DMS114 treated with DMSO at 0.1 percent for 48 hours (cell line): Measurements from ENCODE around the gene MYOM3.
"Not testable (repeated sequence)": the region's sequence is repeated elsewhere in the genome, so short reads cannot be mapped to it uniquely, and the experiment has no call there.

ENCODE experiments used
- DNase-seq: peaks from one replicate; lab custom pipeline; 2025; ENCODE audit not compliant: unreplicated experiment; lab: John Stamatoyannopoulos, UW

Gene MYOM3

DNA sequence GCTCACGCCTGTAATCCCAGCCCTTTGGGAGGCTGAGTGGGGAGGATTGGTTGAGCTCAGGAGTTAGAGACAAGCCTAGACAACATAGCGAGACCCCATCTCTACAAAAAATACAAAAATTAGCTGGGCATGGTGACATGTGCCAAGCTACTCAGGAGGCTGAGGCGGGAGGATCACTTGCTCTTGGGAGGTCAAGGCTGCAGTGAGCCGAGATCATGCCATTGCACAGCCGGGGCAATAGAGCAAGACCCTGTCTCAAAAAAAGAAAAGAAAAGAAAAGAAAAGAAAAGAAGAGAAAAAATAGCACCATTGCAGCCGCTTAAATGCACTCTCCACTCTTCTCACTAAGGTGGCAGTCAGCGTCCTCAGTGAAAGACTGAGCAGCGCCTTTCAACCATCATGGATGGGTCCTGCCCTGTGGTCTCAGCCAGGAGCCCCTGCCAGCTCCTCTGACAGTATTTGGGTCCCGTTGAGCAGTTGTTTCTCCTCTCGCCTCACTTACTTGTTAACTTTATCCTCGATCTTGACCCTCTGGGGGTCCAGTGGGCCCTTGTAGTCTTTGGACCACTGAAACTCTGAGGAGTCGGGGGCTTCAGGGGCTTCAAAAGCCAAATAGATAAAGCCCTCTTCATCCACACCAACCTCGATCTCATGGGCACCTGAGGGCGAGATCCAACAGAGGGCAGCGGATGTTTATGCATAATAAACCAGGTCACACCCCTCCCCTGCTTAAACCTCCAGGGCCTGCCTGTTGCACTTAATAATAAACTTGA is 36.9 kb downstream of the MYOM3 start:
- no peak for DNase-seq

DNA sequence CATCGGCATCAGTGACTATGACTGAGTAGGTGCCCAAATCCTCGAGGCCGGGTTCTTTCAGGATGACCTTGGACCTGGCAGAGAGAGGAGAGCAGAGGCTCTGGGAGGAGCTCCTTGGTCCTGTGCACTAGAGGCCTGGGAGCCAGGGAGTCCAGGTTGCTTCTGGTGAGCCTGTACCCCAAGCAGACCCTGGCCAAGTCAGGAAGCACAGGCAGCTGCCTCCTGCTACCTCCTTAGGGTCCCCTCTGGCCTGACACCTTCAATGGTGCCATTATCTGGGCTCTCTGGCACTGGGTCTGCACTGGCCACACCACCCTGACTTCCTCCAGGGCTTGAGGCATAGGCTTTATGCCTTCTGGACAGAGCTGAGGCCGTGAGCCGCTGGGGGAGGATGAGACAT is 37.7 kb downstream of the MYOM3 start:
- DNase-seq = no peak

DNA sequence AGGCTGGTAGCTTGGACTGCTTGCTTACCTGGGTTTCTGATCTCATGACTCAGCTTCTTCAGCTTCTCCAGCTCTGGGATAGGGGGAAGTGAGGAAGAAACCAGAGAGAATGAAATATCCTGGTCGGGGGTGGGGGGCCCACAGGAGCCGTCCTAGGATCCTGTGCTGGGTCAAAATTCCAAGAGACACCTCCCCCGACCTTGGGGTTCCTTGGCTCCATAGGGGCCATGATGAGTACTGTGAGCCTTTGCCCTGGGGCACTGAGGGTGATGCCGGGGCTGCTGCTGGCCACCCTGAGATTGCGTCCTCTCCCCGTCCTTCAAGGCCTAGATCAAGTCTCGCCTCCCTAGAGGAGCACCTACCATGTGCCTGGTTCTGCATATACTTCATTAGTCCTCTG is 40.0 kb downstream of the MYOM3 start:
- DNase-seq = no peak

DNA sequence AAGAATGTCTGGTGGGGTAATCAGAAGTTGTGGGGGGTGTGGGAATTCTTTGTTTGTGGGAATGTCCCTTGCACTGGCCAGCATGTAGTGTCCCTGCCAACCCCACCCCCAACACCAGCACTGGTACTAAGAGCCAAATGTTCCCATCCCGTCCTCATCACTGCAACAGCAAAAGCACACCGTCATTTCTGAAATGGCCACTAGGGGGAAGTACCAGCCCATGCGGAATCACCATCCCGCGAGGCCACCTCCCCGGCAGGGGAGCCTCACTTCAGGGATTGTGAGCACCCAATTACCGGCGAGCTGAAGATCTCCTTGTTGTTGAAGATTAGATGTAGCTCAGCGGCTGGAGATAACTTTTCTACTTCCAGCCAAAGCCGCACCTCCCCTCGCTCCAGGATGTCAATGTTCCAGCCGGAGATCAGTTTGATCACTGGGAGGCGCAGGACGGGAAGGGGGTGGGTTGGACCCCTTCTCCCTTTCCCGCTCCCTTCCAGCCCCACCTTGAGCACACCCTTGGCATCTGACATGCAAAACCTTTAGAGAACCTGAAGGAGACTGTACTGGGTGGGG is 41.0 kb downstream of the MYOM3 start:
- DNase-seq = peak; percentile 88

DNA sequence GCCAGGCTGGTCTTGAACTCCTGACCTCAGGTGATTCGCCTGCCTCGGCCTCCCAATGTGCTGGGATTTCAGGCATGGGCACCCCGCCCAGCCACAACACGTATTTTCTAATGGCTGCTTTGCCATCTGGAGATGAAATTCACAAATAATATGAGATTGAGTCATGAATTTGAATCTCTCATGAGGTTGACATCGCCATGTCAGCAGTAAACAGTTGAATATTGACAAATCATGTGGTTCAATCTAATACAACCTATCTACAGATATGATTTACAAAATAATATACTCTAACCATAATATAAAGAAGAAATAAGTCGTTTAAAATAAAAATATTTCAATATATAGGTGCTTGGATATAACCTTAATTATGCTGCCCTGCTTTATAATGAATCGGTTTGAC is 42.1 kb downstream of the MYOM3 start:
- DNase-seq = no peak

DNA sequence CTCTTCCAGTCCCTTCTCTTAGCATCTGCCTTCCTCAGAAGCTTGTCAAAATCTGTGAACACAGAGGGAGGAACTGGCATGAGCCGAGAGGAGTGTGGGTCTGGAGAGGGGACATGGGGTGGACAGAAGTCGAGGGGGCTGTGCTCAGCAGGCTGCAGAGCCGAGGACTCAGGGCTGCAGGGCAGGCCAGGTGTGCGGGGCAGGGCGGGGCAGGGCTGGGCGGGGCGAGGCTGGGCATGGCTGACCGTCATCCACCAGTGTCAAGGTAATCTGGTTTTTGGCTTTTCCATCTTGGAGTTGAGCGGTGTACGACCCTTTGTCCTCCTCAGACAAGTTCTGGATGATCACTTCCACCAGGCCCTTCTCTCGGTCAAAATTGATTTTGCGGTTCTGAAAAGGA is 44.0 kb downstream of the MYOM3 start:
- no peak for DNase-seq

DNA sequence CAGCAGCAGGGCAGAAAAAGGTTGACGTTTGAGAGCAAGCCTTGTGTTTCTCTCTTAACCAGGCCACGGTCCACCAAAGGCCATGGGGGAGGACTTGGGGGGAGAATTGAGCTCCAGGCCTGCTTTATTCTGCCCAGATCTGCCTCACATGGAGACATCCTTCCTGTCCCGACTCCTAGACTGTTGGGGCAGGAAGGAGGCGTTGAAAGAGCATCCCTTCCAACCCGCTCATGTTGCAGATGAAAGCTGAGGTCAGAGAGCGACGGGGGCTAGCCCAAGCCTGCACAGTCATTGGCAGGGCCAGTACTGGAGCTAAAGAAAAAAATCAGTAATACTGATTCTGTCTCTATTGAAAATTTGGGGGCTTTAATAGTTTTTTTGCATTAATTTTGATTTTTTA is 46.6 kb downstream of the MYOM3 start:
- no peak for DNase-seq

DNA sequence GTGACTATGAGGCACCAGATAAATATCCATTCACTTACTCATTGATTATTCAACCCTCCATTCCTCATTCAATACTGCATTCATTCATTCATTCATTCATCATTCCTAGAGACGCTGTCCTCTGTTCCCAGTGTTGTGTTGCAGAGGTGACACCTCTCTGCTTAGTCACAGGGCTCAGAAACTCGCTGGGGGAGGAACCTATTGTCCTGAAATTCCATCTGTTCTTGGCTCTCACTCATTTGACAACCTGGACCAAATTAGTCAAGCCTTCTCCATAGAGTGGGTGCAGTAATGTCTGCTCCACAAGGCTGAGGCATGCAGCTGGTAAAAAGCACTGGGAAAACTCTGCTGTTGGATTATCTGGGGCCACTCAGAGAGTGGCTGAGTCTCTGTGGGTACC is 49.7 kb downstream of the MYOM3 start:
- DNase-seq = no peak

DNA sequence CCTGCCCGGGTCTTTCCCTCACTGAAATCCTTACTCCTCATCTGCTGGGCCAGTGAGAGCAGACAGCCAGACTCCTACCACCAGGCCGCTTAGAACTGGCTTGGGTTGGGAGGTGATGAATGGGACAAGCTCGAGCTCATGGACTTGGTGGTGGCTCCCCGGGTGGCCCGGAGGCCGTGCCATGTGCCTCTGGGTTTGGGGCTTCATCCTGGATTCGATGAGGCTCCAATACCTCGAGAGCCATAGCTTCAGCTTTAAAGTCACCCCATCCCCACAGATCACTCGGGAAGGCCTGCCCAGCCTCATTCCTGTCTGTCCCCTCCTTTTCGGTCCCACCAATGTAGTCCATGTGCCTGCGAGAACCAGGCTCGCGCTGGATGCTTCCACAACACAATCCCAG is 51.5 kb downstream of the MYOM3 start:
- no peak for DNase-seq

DNA sequence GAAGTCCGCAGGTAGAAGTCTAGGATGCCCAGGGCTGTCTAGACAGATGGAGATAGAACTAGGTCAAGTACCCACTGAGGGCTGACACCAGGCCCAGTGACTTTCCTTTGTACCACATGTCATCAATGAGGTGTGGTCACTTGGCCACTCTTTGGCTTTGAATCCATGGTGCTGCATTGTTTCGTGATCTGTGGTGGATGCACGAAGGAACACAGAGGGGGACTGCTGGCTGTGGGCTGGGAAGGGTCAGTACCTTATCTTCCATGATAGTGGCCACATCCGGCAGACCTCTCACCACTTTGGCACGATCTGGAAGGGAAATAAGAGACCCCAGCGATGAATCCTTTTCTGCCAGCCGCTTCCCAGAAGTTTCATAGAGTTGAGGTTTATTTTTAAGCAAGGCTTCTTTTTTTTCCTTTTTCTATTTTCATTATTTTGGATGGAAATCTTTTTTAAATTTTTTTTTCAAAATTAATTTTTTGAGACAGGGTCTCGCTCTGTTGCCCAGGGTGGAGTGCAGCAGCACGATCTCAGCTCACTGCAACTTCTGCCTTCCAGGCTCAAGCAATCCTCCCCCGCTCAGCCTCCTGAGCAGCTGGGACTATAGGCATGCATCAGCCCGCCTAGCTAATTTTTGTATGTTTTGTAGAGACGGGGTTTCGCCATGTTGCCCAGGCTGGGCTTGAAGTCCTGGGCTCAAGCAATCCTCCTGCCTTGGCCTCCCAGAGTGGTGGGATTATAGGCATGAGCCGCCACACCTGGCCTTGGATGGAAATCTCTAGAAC is 53.1 kb downstream of the MYOM3 start:
- no peak for DNase-seq

DNA sequence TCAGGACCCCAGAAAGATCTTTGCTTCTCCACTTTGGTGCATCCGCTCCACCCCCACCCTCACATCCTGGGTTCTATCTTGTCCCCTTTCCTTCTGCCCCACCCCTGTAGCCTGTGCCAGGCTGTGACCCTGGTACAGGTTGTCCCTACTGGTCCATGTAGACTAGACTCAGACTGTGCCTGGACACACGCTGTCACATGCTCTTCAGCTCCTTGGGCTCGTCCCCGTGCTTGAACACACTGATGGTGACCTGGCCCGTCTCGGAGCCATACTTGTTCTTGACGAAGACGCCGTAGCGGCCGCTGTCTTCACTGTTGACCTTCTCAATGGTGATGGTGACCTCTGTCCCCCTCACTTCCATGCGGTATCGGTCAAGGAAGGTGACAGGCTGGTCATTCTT is 54.8 kb downstream of the MYOM3 start:
- DNase-seq = no peak

DNA sequence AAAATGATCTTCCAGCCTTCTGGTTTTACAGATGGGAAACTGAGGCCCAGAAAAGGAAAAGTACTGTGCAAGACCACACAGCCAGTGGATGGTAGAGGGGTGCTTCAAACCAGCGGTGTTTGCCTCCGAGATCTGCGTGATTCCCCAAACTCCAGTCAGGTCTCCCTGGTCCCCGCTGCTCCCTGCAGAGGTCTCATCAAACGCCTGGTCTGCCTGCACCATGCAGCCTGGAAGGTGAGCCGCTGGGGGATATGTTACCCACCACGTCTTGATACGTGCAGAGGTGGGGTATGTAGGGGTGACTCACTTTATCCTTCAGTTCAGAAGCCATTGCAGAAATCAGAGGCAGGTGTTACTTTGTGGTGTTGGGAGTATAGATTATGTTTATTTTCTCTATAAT is 56.3 kb downstream of the MYOM3 start:
- no peak for DNase-seq

DNA sequence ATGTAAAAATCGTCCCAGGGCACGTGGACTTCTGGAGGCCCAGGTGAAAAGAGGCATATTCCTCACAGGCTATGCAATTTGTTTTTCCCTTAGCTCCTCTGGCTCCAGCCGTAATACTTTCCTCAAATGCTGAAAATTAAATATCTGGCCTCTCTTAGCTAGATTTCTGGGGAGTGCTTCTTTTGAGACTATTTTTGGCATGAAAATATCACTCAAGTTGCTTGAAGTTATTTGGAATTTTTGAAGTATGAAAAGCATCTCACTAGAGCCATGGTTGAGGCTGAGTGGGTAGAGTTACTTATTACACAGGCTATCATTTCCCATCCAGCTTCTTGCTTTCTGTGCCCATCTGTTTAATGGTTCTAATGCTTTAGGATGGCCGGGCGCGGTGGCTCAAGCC is 59.7 kb downstream of the MYOM3 start:
- DNase-seq = no peak

DNA sequence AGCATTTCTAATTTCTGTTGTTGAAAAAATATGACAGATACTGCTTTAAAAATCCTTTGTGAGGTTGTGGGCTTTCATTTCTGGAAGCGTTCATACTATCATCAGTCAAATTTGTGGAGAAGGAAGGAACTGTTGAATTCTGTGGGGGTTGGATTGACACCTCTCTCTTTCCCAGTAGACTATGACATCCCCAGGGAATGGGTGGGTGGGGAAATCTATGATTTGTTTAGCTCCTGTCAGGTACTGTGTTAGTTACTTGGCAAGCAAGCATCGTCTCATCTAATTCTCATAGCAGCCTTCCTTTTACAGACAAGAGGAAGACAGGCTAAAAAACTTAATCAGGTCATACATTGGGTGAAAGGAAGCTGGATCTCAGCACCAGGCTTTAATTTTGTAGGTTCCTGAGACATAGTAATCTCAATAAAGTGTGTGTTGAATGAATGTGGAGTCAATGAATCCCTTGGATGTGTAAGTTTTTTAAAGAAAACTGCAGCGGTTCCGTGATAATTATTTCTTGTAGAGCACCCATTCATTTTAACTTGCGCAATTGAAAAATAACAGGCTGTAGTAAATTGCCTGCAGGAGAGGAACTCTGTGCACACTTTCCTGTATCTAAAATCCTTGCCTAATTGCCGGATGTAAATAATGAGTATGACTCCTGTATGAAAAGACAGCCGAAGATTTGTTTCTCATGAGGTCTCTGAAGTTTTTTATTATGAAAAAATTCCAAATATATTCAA is 60.6 kb downstream of the MYOM3 start:
- DNase-seq = no peak

DNA sequence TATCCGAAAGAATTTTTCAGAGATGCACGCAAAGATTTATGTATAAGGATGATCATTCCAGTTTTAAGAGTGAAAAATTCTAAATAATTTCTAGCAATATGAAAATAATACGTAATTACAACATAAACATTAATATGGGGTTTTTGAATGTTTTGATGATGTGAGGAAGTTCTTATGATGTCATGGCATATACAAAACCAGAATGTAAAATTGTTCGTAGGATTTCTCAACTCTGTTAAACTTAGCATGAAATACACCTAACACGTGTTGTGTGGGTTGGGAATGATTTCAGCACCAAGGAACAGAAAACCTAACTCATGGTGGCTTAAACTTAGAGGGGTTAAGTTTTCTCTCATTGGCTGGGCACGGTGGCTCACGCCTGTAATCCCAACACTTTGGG is 62.2 kb downstream of the MYOM3 start:
- DNase-seq = no peak

DNA sequence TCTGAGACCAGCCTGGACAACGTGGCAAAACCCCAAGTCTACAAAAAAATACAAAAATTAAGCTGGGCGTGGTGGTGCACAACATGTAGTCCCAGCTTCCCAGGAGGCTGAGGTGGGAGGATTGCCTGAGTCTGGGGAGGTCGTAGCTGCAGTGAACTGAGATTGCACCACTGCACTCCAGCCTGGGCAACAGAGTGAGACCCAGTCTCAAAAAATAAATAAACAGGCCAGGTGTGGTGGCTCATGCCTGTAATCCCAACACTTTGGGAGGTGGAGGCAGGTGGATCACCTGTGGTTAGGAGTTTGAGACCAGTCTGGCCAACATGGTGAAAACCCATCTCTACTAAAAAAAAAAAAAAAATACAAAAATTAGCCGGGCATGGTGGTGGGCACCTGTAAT is 63.0 kb downstream of the MYOM3 start:
- not testable (repeated sequence) for DNase-seq

DNA sequence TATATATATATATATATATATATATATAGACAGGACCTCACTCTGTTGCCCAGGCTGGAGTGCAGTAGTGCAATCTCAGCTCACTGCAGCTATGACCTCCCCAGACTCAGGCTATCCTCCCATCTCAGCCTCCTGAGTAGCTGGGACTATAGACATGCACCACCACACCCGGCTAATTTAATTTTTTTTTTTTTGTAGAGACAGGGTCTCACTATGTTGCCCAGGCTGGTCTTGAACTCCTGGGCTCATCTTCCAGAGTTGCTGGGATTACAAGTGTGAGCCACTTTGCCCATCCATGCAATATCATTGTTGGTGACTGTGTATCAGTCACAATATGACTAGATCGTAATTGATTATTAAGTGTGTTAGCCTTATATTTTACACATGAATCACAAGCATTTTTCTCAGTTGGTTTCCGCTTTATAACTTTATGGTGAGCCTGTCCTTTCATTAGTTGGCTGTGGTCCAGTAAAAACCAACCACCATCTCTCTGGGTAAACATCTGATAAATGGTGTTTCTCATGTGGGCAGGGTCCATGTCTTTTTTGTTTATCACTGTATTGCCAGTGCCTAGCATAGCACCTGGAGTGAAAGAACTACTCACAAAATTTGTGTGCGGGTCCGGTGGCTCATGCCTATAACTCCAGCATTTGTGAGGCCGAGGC is 63.6 kb downstream of the MYOM3 start:
- DNase-seq = no peak

DNA sequence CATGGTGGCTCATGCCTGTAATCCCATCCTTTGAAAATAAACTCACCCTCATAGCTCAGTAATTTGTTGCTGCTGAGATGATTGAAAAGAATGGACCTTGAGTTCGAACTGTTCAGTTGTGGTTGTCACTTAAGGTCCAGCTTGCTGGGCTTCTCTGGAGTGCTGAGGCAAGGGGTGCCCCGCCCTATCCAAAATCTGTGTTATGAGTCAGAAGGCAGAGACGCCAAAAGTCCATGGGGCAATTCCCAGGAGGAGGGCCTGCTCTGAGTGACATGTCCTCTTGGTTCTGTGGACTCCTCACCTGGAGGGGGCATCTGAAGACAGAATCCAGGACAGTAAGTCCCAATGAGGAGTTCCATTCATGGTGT is 64.8 kb downstream of the MYOM3 start:
- no peak for DNase-seq

DNA sequence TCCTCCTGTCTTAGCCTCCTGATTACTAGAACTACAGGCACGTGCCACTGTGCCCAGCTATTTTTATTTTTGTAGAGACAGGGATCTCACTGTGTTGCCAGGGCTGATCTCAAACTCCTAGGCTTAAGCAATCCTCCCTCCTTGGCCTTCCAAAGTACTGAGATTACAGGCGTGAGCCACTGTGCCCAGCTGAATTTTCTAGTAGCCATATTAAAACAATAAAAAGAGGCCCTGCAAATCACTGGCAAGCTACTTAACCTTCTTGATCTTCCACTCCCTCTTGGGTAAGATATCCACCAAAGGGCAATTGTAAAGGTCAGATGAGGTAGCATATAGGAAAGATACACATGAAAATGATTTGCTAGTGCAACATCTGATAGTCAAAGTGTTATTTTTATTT is 66.2 kb downstream of the MYOM3 start:
- no peak for DNase-seq

DNA sequence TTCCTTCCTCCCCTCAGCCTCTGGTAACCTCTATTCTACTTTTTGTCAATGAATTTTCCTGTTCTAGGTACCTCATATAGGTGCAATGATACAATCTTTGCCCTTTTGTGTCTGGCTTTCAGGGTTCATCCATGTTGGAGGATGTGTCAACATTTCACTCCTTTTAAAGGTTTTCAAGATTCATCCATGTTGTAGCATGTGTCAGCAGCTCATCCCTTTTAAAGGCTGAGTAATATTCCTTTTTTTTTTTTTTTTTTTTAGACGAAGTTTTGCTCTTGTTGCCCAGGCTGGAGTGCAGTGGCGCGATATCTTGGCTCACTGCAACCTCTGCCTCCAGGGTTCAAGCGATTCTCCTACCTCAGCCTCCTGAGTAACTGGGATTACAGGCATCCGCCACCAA is 67.3 kb downstream of the MYOM3 start:
- DNase-seq = not testable (repeated sequence)

DNA sequence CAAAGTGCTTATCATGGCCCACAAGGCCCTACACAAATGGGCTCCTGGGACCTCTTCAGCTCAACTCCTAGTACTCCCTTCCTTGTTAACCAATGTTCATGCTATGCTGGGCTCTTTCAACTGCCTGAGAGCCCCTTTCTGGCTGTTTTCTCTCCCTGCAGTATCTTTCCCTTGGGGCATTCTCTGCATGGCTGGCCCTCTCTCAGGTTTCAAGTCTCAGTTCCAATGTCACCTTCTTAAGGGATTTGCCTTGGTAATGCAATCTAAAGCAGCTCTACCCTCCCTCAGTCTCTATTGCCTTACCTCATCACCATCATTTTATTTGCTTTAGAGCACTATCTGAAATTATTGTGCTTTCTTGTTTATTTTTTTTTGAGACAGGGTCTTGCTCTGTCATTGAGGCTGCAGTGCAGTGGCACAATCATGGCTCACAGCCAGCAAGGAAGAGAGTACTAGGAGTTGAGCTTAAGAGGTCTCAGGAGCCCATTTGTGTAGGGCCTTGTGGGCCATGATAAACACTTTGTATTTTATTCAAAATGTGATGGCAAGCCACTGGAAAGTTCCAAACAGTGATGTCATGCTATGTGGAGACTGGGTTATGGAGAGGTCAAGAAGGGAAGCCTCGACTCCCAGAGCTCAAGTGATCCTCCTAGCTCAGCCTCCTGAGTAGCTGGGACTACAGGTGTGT is 68.4 kb downstream of the MYOM3 start:
- no peak for DNase-seq
